ENCODE data around the gene GBGT1.

- no peak for TF ChIP-seq CTCF (IDR thresholded peaks at IDR 0.05; ENCODE audit: extremely low read depth in 1 of 2, insufficient read depth in 1 of 2, low read depth in 1 of 2, low read length in 2 of 2)
- peak; percentile 46 for TF ChIP-seq POLR2AphosphoS5 (IDR thresholded peaks at IDR 0.05; ENCODE audit: insufficient read depth, low read depth, low read length)
- no peak for TF ChIP-seq POLR2A (IDR thresholded peaks at IDR 0.05; ENCODE audit: low read depth, low read length)
- no peak for TF ChIP-seq JUN (IDR thresholded peaks at IDR 0.05; ENCODE audit: borderline replicate concordance, insufficient read depth, insufficient read length, low read depth)
- TF ChIP-seq FOS (IDR thresholded peaks at IDR 0.05; ENCODE audit: borderline replicate concordance, insufficient read depth, low read length) = peak; percentile 32
Observed at GRCh38 chr9:133125941-133126696, 37.6 kb downstream of the GBGT1 start.

Data from endothelial cell of umbilical vein (primary cell).